Kidney epithelial cell (primary cell): ENCODE results near the gene TNS4. TPM values are rescaled to one million over a fixed set of nuclear protein-coding genes. Genes with fewer than 3 reads are reported as not detected.

Experiments used
- DNase-seq: peaks from one replicate; pipeline ENCODE4 v3.0.0-alpha.2; 2010; ENCODE audit warnings: low read depth
- H3K27me3 ChIP-seq: 2 replicates; pipeline ENCODE4 v1.6.0; 2011; ENCODE audit warnings: low read length; ENCODE audit not compliant: control insufficient read depth, insufficient read depth
- H3K36me3 ChIP-seq: 2 replicates; pipeline ENCODE4 v1.5.1; 2011; ENCODE audit warnings: low read length; ENCODE audit not compliant: control insufficient read depth, insufficient read depth
- H3K4me3 ChIP-seq: 2 replicates; pipeline ENCODE4 v1.5.1; 2011; ENCODE audit warnings: low read depth, mild to moderate bottlenecking, control low read depth, low read length
- total RNA-seq: library from RNA; depleted of rRNA; stranded (reverse); fragments of >200 nt; gene quantifications from 2 replicates; pipeline ENCODE4 v1.2.3, GENCODE V29; 2015
- TF ChIP-seq, protein P1 (sequence below): IDR thresholded peaks from 2 replicates; pipeline ENCODE4 v1.5.1; 2011; ENCODE audit warnings: mild to moderate bottlenecking, moderate library complexity, low read length, control low read depth, inconsistent platforms; ENCODE audit not compliant: insufficient read depth, poor library complexity, severe bottlenecking

TNS4 gene
- total RNA-seq, 1 donor from 2014 or later = not detected

DNA sequence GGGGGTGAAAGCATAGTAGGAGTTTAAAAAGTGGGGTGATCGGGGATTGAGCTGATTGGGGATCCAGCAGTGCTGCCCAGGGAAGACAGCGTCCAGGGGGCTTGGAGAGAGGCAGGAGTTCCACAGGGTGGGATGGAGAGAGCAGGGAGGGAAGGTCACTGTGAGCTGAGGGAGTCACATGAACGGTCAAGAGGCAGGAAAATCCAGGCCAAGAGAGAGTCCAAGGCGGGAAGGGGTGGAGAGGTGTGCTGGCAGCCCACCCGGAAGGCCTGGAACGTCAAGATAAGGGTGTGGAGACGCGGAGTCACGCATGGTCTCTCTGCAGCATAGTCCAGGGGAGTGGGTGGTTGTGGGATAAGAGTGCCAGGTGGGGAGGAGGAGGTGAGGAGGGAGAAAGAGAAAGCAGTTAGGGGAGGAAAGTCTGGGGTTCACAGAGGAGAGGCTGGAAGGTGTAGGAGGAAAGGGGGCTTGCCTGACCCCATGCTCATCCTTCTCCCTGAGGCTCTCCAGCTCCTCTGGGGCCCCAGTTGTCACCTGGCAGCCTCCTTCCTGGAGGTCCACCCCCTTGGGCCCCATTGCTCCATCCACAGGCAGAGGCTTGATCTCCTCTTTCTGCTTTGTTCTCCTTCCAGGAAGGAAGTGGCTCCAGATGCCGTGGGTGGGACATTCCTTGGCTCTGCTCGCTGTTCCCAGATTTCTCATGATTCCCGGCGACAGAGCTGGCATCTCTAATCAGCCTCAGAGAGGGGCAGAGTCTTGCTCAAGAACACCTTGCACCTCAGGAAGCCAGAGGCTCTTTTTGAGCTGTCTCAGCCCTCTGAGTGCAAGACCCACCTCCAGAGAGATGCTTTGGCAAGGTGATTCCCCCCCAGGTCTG, 35.1 kb upstream of the TNS4 start:
- no peak for DNase-seq

GRCh38 chr17:40535924-40536294, 34.5 kb upstream of the TNS4 start:
- no peak for DNase-seq
- Histone ChIP-seq H3K36me3 (no peaks in the 10 kb centered on the region), H3K27me3 (no peaks in the 10 kb centered on the region), H3K4me3 (no peak overlapping the region)
- TF ChIP-seq, protein P1, sequence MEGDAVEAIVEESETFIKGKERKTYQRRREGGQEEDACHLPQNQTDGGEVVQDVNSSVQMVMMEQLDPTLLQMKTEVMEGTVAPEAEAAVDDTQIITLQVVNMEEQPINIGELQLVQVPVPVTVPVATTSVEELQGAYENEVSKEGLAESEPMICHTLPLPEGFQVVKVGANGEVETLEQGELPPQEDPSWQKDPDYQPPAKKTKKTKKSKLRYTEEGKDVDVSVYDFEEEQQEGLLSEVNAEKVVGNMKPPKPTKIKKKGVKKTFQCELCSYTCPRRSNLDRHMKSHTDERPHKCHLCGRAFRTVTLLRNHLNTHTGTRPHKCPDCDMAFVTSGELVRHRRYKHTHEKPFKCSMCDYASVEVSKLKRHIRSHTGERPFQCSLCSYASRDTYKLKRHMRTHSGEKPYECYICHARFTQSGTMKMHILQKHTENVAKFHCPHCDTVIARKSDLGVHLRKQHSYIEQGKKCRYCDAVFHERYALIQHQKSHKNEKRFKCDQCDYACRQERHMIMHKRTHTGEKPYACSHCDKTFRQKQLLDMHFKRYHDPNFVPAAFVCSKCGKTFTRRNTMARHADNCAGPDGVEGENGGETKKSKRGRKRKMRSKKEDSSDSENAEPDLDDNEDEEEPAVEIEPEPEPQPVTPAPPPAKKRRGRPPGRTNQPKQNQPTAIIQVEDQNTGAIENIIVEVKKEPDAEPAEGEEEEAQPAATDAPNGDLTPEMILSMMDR = no peak

More for the DNA sequence above, 35.1 kb upstream of the TNS4 start:
- Histone ChIP-seq H3K4me3 (no peak overlapping the region), H3K27me3 (no peaks in the 10 kb centered on the region), H3K36me3 (no peaks in the 10 kb centered on the region)
- TF ChIP-seq, protein P1 = no peak

GRCh38 chr17:40535438-40535837, 34.0 kb upstream of the TNS4 start:
- DNase-seq = no peak
- Histone ChIP-seq H3K4me3 (no peak overlapping the region), H3K36me3 (no peaks in the 10 kb centered on the region), H3K27me3 (no peaks in the 10 kb centered on the region)
- TF ChIP-seq, protein P1 = no peak

- TF ChIP-seq, protein P1 = no peak
- DNase-seq = no peak
These were observed 33.2 kb upstream of the TNS4 start for GRCh38 chr17:40534371-40535189.

DNA sequence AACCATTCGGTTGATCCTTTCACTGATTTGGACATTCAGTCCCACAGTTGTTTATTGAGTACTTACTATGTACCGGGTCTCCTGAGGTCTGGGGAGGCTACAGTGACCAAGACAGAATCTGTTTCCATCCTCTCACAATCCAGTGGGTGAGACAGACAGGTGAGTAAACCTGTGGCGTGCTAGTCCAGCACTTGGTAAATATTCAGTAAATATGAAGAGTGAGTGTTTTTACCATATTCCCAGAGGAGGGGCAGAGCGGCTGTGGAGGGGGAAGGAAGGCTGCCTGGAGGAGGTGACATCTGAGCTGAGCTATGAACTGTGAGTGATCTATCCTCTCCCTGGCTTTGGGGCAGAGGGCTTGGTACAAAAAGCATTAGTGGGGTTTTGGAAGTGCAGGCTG, 32.5 kb upstream of the TNS4 start:
- H3K36me3 ChIP-seq = no peaks in the 10 kb centered on the region
- DNase-seq = no peak
- no peaks in the 10 kb centered on the region for H3K27me3 ChIP-seq
- no peak overlapping the region for H3K4me3 ChIP-seq
- TF ChIP-seq, protein P1 = no peak

More at GRCh38 chr17:40534371-40535189, 33.2 kb upstream of the TNS4 start:
- H3K36me3 ChIP-seq = no peaks in the 10 kb centered on the region
- H3K27me3 ChIP-seq = no peaks in the 10 kb centered on the region
- H3K4me3 ChIP-seq = no peak overlapping the region
